Stimulated activated CD8-positive, alpha-beta memory T cell treated with anti-CD3 and anti-CD28 coated beads, Interleukin-2, amount 100 ng/mL, for 1 hour (primary cell): ENCODE data around the gene PRKCG.

Source experiments
- DNase-seq, 2 donors: peaks; one replicate each; pipeline ENCODE4 v3.0.0-alpha.2; 2020; ENCODE audit warnings: low read depth in 2 of 2

Gene PRKCG

DNA sequence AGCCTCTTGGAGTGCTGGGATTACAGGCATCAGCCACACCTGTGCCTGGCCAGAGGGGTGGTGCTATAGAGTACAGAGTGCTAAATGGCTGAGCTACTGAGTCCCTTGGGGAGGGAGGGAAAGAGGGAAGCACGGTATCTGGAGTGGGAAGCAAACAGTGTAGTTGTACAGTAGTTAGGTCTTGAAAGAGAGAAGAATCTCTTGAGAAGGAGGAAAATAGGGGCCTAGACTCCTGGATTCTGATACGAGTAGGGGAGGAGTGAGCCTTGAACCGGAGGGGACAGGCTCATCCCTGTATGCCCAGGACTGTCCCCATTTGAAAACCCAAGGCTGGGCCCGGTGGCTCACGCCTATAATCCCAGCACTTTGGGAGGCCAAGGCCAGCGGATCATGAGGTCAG, 9.2 kb upstream of the PRKCG start:
- no peak for DNase-seq

DNA sequence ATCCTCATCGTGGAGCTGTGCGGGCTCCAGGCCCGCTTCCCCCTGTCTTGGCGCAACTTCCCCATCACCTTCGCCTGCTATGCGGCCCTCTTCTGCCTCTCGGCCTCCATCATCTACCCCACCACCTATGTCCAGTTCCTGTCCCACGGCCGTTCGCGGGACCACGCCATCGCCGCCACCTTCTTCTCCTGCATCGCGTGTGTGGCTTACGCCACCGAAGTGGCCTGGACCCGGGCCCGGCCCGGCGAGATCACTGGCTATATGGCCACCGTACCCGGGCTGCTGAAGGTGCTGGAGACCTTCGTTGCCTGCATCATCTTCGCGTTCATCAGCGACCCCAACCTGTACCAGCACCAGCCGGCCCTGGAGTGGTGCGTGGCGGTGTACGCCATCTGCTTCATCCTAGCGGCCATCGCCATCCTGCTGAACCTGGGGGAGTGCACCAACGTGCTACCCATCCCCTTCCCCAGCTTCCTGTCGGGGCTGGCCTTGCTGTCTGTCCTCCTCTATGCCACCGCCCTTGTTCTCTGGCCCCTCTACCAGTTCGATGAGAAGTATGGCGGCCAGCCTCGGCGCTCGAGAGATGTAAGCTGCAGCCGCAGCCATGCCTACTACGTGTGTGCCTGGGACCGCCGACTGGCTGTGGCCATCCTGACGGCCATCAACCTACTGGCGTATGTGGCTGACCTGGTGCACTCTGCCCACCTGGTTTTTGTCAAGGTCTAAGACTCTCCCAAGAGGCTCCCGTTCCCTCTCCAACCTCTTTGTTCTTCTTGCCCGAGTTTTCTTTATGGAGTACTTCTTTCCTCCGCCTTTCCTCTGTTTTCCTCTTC, 8.0 kb upstream of the PRKCG start:
- DNase-seq: no peak

GRCh38 chr19:53874606-53874990, 7.4 kb upstream of the PRKCG start:
- DNase-seq: no peak

DNA sequence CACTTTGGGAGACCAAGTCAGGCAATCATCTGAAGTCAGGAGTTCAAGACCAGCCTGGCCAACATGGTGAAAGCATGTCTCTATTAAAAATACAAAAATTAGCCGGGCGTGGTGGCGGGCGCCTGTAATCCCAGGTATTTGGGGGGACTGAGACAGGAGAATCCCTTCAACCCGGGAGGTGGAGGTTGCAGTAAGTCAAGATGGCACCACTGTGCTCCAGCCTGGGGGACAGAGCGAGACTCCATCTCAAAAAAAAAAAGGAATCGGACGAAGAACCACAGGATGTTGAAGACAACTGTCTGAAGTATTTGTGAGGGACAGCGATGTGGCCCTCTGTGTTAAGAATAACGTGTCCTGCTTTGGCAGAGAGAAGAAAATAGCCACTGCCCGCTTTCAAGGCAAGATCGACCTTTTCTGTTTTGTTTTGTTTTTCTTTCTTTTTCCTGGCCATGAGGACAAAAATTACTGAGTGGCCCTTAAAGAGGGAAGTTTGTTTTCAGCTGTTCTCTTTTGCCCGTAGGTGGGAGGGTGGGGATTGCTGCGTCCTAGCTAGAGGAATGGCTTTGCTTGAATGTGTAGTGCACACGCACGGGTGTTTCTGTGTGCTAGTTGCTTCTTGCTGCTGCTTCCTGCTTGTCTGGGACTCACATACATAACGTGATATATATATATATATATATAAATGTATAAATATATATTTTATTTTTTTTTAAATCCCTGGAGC, 6.2 kb upstream of the PRKCG start:
- DNase-seq: no peak

DNA sequence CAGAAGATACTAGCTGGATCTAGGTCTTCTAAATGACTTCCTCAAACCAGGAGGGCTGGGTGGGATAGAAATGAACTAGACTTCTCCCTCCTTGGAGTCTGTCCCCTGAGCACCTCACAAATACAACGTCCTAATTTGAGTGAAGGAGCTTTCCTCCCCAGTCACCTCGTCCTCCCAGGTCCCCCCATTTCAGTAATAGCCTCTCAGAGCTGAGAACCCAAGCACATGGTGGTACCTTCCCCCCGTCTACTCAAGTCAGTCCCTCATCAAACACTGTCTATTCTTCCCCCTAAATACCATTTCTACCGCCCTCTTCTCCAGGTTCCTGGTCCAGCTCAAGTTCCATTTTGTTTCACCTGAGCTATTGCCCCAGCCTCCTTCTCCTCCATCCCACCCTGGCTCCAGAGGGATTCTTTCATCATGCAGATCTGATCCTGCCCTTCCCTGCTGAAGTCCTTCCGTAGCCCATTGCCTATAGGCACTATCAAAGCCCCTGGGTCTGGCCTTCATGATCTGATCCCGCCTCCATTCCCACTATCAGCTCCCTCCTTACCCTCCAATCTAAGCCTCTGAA, 5.3 kb upstream of the PRKCG start:
- DNase-seq: no peak

- DNase-seq: no peak
Measured at GRCh38 chr19:53877361-53877766, 4.6 kb upstream of the PRKCG start.

- no peak for DNase-seq
Measured at GRCh38 chr19:53878776-53879139, 3.2 kb upstream of the PRKCG start.

- peak; percentile 65 to 66 for DNase-seq
Measured at GRCh38 chr19:53879140-53880081, 2.6 kb upstream of the PRKCG start.

GRCh38 chr19:53880711-53881481, 1.1 kb upstream of the PRKCG start:
- DNase-seq: no peak

DNA sequence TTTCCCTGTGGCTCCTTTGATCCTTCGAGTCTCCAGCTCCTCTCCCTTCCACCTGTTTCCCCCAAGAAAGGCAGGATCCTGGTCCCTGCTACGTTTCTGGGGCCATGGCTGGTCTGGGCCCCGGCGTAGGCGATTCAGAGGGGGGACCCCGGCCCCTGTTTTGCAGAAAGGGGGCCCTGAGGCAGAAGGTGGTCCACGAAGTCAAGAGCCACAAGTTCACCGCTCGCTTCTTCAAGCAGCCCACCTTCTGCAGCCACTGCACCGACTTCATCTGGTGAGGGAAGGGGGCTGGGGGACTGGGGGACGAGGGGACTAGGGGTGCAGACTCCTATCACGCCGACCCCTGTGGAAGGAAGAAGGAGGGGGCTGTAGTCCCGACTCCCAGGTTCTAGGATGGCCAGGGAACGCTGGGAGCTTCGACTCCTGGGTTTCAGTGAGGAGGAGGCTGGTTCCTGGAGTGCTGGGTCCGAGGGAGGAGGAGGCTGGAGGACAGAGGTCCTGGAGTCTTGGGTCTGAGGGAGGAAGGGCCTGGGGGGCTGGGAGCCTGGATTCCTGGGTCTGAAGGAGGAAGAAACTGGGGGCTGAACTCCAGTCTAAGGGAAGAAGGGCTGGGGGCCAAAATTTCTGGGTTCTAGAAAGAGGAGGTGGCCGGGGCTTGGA, 524 bp downstream of the PRKCG start:
- no peak for DNase-seq

DNA sequence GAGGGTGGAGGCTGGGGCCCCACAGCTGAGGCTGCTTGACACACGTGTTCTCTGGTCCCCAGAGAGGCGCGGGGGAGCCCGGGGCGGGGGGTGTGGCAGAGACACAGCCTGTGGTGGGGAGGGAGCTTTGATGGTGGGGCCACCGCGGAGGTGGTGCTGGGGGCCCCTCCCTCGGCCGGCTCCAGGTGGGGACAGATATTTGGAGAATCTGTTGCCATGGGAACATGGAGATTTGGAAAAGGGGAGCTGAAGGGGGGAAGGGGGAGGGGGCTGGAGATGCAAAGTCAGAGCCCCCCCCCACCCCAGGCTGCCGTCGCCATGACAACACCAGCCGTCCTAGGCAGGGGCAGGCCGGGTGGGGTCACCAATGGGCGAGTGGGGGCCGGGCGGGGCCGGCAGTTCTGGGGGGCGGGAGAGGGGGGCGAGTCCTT, 1.2 kb downstream of the PRKCG start:
- DNase-seq: no peak

DNA sequence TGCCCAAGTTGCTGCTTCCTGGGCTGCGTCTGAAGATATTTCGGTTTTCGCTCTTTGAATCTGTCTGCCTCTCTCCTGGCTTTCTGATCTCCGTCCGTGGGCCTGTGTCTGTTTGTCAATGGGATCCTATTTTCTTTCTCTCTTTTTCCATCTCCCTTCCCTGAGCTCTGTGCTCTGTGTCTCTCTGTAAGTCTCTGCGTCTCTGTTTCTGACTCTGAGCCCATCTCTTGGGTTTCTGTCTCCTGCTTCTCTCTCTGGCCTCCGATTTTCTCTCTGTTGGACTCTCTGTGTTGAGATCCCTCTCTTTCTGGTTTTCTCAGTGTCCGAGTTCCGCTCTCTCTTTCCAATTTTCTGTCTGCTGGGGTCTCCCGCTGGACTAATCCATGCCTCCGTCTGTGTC, 1.7 kb downstream of the PRKCG start:
- no peak for DNase-seq

DNA sequence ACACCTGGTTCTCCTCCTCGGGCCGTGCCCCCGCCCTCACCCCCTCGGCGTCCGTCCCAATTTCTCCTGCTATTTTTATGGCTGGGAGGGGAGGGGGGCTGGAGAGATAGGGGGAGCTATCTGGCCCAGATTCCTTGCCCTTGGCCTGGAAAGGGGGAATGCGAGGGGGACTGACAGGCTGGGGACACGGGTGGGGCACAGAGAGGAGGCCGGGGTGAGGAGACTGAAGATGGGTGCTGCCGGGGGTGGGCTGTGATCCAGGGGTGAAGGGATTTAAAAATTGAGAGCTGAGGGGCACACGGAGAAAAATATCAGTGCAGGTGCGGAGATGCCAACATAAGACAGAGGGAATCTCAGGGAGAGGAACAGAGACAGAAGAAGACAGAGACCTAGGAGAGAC, 2.3 kb downstream of the PRKCG start:
- no peak for DNase-seq

- no peak for DNase-seq
Measured at GRCh38 chr19:53885036-53885435, 3.0 kb downstream of the PRKCG start.

DNA sequence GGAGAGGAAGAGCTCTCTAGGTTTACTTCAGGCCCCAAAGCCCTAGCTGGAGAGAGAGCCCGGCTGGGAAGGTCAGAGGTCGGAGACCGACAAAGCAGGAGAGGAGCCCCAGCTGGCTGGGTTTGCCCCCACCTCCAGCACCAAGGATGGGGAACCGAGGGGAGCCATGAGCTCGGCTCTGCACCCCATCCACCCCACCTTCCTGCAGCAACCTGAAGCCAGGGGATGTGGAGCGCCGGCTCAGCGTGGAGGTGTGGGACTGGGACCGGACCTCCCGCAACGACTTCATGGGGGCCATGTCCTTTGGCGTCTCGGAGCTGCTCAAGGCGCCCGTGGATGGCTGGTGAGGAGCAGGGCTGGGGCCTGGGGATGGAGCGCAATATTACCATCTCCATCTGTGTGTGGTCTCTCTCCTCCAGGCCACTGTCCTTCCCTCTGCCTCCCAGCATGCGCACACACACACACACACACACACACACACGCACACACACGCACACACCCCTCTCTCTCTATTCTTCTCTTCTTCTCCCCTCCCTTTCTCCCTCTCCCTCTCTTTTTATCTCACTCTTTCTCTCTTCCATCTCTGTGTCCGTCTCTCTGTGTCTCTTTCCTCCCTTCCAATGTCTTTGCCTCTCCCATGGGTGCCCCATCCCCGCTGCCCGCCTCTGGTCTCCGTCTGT, 10.4 kb downstream of the PRKCG start:
- DNase-seq: no peak

DNA sequence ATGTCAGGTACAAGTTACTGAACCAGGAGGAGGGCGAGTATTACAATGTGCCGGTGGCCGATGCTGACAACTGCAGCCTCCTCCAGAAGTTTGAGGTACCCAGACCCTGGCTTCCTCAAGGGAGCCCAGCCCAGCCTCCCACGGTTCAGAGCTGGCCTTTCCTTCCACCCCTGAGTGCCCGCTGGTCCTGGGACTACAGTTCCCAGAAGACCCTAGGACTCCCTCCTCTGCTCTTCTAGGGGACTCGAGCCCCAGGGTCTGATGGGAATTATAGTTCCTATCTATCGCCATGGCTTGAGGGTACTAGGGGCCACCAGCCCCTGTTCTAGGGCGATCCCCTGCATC, 11.0 kb downstream of the PRKCG start:
- DNase-seq: no peak

DNA sequence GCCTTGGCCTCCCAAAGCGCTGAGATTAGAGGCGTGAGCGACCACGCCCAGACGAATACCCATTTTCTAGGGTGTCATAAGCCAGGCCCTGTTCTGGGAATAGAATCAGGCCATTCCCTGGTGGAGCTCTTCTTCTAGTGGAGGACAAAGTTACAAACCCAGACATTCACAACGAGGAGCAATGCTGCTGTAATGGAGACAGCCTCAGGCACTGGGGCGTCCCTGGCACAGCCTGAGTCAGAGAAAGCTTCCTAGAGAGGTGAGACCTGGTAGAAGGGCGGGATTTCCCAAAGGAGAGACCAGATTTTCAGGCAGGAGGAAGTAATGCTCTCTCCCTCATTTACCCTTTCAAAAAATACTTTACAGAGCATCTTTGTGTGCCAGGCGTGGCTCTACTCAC, 12.7 kb downstream of the PRKCG start:
- no peak for DNase-seq

- DNase-seq: no peak
Measured at GRCh38 chr19:53896682-53897081, 14.7 kb downstream of the PRKCG start.

- no peak for DNase-seq
Measured at GRCh38 chr19:53897459-53897858, 15.5 kb downstream of the PRKCG start.

DNA sequence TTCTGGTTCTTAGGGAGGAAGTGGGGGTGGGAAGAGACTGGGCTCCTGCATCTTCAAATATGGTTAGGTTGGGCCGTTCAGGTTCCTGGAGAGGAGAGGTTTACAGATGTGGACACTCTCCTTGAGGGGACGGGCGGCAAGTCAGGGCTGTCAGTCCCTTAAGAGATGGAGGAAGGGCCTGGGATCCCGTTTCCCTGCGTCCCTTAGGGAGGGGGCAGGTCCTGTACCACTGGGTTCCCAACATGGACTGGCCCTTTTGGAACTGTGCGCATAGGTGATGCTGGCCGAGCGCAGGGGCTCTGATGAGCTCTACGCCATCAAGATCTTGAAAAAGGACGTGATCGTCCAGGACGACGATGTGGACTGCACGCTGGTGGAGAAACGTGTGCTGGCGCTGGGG, 16.2 kb downstream of the PRKCG start:
- no peak for DNase-seq
